ENCODE results near the gene KRT82. TPM values are rescaled to one million over a fixed set of nuclear protein-coding genes. Genes with fewer than 3 reads are reported as not detected.

The KRT82 gene
- total RNA-seq, 1 donor from 2014 or later: not detected

DNA sequence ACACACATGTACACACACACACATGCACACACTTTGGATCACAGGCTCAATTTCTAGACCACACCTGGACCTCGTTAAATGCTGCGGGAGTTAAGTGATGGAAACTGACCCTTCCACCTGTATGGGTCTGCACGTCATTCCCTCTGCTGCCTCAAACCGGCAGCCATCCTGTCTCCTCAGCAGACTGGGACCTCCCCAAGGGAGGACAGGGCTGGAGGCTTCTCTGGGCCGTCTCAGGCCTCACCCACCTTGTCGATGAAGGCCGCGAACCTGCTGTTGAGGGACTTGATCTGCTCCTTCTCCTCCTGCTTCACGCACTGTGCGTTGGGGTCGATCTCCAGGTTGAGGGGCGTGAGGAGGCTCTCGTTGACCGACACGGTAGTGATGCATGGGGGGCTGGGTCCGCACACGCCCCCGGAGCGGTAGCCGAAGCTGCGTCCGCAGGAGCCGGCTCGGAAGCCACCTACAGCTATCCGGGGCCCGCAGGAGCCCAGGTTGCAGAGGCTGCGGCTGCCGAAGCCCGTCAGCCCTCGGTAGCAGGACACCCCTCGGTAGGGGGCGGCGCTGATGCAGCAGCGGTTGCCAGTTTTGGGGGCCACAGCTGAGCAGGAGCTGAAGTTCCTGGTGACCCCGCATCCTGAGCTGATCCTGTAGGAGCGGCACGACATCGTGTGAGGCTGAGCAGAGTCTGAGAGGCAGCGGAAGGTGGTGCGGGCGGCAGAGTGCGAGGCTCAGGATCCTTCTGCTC, 39.2 kb downstream of the KRT82 start, which contains the start of gene KRT85:
Gene KRT85, minus strand, starts transcription at position 744 of the 748 bp plus-strand sequence. Its CDS starts 76 bp downstream, at position 668.
- intact Hi-C loops (cut with DNase I): no loop called here

DNA sequence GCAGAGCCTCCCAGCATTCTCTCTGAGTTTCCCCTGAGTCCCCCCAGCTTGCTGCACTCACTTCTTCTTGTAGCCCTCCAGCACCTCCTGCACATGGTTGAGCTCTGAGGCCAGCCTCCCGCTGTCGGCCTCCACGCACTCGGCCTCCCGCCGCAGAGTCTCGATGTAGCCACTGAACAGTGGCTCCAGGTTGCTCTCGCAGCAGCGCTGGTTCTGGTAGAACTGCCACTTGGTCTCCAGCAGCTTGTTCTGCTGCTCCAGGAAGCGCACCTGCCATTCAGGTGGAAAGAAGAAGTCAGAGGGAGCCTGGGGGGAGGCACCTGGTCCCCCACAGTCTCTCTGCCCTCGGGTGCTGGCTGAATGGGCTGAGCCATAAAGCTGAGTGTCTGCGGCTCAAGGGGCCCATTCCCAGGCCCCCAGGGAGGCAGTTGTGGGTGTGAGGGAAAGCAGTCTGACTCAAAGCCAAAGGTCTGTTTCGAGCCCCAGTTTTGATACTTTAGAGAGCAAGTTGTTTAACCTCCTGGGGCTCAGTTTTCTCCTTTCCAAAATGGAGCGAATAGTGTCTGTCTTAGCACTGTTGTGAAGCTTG, 41.1 kb downstream of the KRT82 start:
- Histone ChIP-seq H3K27ac (no peak overlapping the region), H3K4me1 (no peaks in the 10 kb centered on the region), H3K9me3 (no peaks in the 10 kb centered on the region), H3K4me3 (no peak overlapping the region), H3K27me3 (no peaks in the 10 kb centered on the region), H3K36me3 (no peaks in the 10 kb centered on the region)
- intact Hi-C loops (cut with DNase I): no loop called here
- TF ChIP-seq POLR2A (IDR thresholded peaks at IDR 0.05) (no peak), POLR2AphosphoS5 (IDR thresholded peaks at IDR 0.05; ENCODE audit: insufficient read depth in 1 of 2, low read depth in 1 of 2) (no peak)
- TF ChIP-seq, protein P1, sequence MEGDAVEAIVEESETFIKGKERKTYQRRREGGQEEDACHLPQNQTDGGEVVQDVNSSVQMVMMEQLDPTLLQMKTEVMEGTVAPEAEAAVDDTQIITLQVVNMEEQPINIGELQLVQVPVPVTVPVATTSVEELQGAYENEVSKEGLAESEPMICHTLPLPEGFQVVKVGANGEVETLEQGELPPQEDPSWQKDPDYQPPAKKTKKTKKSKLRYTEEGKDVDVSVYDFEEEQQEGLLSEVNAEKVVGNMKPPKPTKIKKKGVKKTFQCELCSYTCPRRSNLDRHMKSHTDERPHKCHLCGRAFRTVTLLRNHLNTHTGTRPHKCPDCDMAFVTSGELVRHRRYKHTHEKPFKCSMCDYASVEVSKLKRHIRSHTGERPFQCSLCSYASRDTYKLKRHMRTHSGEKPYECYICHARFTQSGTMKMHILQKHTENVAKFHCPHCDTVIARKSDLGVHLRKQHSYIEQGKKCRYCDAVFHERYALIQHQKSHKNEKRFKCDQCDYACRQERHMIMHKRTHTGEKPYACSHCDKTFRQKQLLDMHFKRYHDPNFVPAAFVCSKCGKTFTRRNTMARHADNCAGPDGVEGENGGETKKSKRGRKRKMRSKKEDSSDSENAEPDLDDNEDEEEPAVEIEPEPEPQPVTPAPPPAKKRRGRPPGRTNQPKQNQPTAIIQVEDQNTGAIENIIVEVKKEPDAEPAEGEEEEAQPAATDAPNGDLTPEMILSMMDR (IDR thresholded peaks at IDR 0.05): no peak
- DNase-seq (ENCODE audit: extremely low spot score in 2 of 2): no peak

More for the DNA sequence above, 39.2 kb downstream of the KRT82 start, which contains the start of gene KRT85:
- H3K27ac ChIP-seq: no peak within 1 kb of the TSS
- no peaks in the 10 kb centered on the region for H3K36me3 ChIP-seq
- H3K4me1 ChIP-seq: peaks cover 14% of the 10 kb centered on the region
- TF ChIP-seq POLR2A (IDR thresholded peaks at IDR 0.05) (no peak), POLR2AphosphoS5 (IDR thresholded peaks at IDR 0.05; ENCODE audit: insufficient read depth in 1 of 2, low read depth in 1 of 2) (no peak)
- TF ChIP-seq, protein P1 (IDR thresholded peaks at IDR 0.05): no peak
- no peak within 1 kb of the TSS for H3K4me3 ChIP-seq
- H3K27me3 ChIP-seq: no peaks in the 10 kb centered on the region
- no peaks in the 10 kb centered on the region for H3K9me3 ChIP-seq
- no peak for DNase-seq (ENCODE audit: extremely low spot score in 2 of 2)

DNA sequence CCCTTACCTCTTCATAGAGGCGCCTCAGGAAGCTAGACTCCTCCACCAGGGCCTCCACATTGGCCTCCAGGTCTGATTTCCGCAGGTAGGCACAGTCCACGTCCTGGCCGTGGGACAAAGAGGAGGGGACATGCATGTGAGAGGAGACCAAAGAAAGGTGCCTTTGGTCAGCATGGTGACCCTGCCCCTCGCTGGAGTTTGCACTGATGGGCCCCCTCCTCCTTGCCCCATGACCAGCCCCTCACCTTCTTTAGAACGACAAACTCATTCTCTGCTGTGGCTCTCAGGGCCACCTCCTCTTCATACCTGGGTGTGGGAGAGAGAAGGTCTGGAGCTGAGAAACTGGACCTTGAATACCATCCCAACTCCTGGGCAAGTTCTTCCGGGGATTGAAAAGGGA, 42.1 kb downstream of the KRT82 start:
- intact Hi-C loops (cut with DNase I): no loop called here
- Histone ChIP-seq H3K4me3 (no peak overlapping the region), H3K4me1 (no peaks in the 10 kb centered on the region), H3K9me3 (no peaks in the 10 kb centered on the region), H3K27me3 (no peaks in the 10 kb centered on the region), H3K36me3 (no peaks in the 10 kb centered on the region), H3K27ac (no peak overlapping the region)
- DNase-seq (ENCODE audit: extremely low spot score in 2 of 2): no peak
- TF ChIP-seq POLR2A (IDR thresholded peaks at IDR 0.05) (no peak), POLR2AphosphoS5 (IDR thresholded peaks at IDR 0.05; ENCODE audit: insufficient read depth in 1 of 2, low read depth in 1 of 2) (no peak)
- TF ChIP-seq, protein P1 (IDR thresholded peaks at IDR 0.05): no peak

DNA sequence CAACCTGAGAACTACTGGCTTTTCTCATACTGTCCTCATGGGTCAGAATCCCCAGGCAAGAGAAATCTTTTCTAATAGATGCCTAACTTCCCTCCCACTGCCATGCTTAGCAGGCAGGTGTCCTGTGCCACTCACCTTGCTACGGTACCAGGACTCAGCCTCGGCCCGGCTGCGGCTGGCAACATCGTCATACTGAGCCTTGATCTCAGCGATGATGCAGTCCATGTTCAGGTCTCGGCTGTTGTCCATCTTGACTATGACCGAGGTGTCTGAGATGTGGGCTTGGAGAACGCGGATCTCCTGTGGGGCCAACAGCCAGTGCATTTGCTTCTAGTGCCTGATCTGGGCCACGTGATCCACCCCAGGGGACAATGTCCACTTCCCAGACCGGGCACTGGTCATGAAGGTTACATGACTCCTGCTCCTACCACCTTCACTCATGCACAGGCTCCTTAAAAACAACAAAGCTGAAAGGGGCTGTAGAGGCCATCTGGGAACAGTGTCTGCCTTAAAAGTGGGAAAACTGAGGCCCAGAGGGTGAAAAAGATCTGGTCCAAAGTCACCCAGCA, 42.9 kb downstream of the KRT82 start:
- Histone ChIP-seq H3K4me1 (no peaks in the 10 kb centered on the region), H3K36me3 (no peaks in the 10 kb centered on the region), H3K4me3 (no peak overlapping the region), H3K9me3 (no peaks in the 10 kb centered on the region), H3K27me3 (no peaks in the 10 kb centered on the region), H3K27ac (no peak overlapping the region)
- no peak for DNase-seq (ENCODE audit: extremely low spot score in 2 of 2)
- intact Hi-C loops (cut with DNase I): no loop called here
- TF ChIP-seq POLR2AphosphoS5 (IDR thresholded peaks at IDR 0.05; ENCODE audit: insufficient read depth in 1 of 2, low read depth in 1 of 2) (no peak), POLR2A (IDR thresholded peaks at IDR 0.05) (no peak)
- TF ChIP-seq, protein P1 (IDR thresholded peaks at IDR 0.05): no peak

All from vagina (tissue), 2 donors.